ENCODE measurements around the gene ZNF778.

ZNF778 gene

GRCh38 chr16:89177501-89177900 lies 40.0 kb upstream of the ZNF778 start:
- DNase-seq = no peak
- intact Hi-C loops (cut with DNase I; ENCODE audit: low total_unique reads) = no loop called here
- Histone ChIP-seq H3K9me3 (no peaks in the 10 kb centered on the region), H3K4me3 (no peak overlapping the region), H3K36me3 (no peaks in the 10 kb centered on the region), H3K27me3 (peaks cover 0 to 84% of the 10 kb centered on the region in 2 donors), H3K4me1 (no peaks in the 10 kb centered on the region), H3K27ac (no peak overlapping the region)
- no peak for TF ChIP-seq CTCF (IDR thresholded peaks at IDR 0.05)

GRCh38 chr16:89178453-89179147 lies 38.9 kb upstream of the ZNF778 start:
- Histone ChIP-seq H3K27ac (no peak overlapping the region), H3K9me3 (no peaks in the 10 kb centered on the region), H3K4me3 (no peak overlapping the region), H3K36me3 (no peaks in the 10 kb centered on the region), H3K4me1 (no peaks in the 10 kb centered on the region), H3K27me3 (peaks cover 0 to 83% of the 10 kb centered on the region in 2 donors)
- no peak for TF ChIP-seq CTCF (IDR thresholded peaks at IDR 0.05)
- no peak for DNase-seq
- intact Hi-C loops (cut with DNase I; ENCODE audit: low total_unique reads) = no loop called here

DNA sequence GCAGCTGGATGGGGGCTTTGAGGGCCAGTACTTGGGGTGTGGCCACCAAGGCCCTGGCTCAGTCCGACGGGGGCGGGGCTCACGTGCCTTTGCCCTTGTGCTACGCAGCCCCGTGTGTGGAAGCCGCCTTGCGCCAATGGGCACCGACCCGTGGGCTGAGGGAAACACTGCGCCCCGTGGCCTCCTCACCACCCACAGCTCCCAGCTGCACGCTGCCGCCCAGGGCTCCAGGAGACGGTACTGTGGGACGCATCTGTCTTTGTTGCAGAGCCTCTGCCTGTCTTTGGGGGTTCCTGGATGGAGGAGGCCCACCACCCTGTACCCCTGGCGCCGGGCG lies 38.4 kb upstream of the ZNF778 start:
- Histone ChIP-seq H3K27me3 (peaks cover 0 to 83% of the 10 kb centered on the region in 2 donors), H3K4me3 (no peak overlapping the region), H3K4me1 (no peaks in the 10 kb centered on the region), H3K27ac (no peak overlapping the region), H3K36me3 (no peaks in the 10 kb centered on the region), H3K9me3 (no peaks in the 10 kb centered on the region)
- no peak for DNase-seq
- intact Hi-C loops (cut with DNase I; ENCODE audit: low total_unique reads) = no loop called here
- no peak for TF ChIP-seq CTCF (IDR thresholded peaks at IDR 0.05)

- H3K9me3 ChIP-seq = no peaks in the 10 kb centered on the region
- intact Hi-C loops (cut with DNase I; ENCODE audit: low total_unique reads) = no loop called here
Observed at GRCh38 chr16:89179656-89180315, 37.7 kb upstream of the ZNF778 start.

DNA sequence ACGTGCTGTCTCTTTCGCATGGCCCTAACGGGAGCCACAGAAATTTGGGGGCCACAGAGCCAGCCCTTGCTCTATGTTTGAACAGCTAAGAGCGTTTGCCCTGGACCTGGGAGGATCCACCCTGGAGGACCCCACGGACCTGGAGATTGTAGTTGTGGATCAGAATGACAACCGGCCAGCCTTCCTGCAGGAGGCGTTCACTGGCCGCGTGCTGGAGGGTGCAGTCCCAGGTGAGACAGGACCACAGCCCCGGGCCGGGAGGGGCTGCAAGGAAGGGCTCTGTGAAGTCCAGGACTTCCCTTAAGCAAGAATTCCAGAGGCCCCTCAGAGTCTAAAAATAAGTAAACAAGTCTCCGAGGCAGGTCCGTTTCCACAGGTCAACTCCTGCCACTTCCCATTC lies 34.0 kb upstream of the ZNF778 start:
- no peak for DNase-seq
- intact Hi-C loops (cut with DNase I; ENCODE audit: low total_unique reads) = no loop called here
- Histone ChIP-seq H3K4me1 (no peaks in the 10 kb centered on the region), H3K27ac (no peak overlapping the region), H3K36me3 (no peaks in the 10 kb centered on the region), H3K9me3 (no peaks in the 10 kb centered on the region), H3K27me3 (peaks cover 0 to 45% of the 10 kb centered on the region in 2 donors), H3K4me3 (no peak overlapping the region)
- no peak for TF ChIP-seq CTCF (IDR thresholded peaks at IDR 0.05)

More at GRCh38 chr16:89179656-89180315, 37.7 kb upstream of the ZNF778 start:
- no peak overlapping the region for H3K4me3 ChIP-seq
- no peak for DNase-seq
- H3K36me3 ChIP-seq = no peaks in the 10 kb centered on the region
- H3K4me1 ChIP-seq = no peaks in the 10 kb centered on the region
- H3K27ac ChIP-seq = no peak overlapping the region
- peaks cover 0 to 81% of the 10 kb centered on the region in 2 donors for H3K27me3 ChIP-seq
- TF ChIP-seq CTCF (IDR thresholded peaks at IDR 0.05) = no peak
